K562 (cell line): ENCODE measurements around the gene FIG4. TPM values are rescaled to one million over a fixed set of nuclear protein-coding genes. Genes with fewer than 3 reads are reported as not detected.

Experiments
- C11orf30 ChIP-seq: fragments of 450-650 bp; IDR thresholded peaks from 2 replicates; pipeline ENCODE4 v1.6.1; 2016; ENCODE audit warnings: low read depth, mild to moderate bottlenecking
- EP300 ChIP-seq: IDR thresholded peaks from 2 replicates; pipeline ENCODE4 v1.6.1; 2012; ENCODE audit warnings: low read length, improper control_type of control experiment
- PPARD ChIP-seq: fragments of 250-450 bp; sonication (Bioruptor Pico); IDR thresholded peaks from 2 replicates; pipeline ENCODE4 v1.8.0; 2022; ENCODE audit warnings: inconsistent platforms, mild to moderate bottlenecking, moderate library complexity
- ZNF354B ChIP-seq: fragments of 250-450 bp; sonication (Bioruptor Pico); IDR thresholded peaks from 2 replicates; pipeline ENCODE4 v1.4.0; 2020
- polyA plus RNA-seq, 8 experiments: library from polyadenylated mRNA; depleted of rRNA in 4 of 8; stranded (reverse) in 5 of 8; unstranded in 3 of 8; fragments of >200 nt; fragmentation: Nextera tagmentation in 2 of 8; fragmentation: Illumina TruSeq in 1 of 8; extraction: Ambion mirVana in 2 of 8; extraction: Trizol in 1 of 8; gene quantifications; 2 replicates each; pipeline versions ENCODE4 v1.2.1 to v1.2.3, GENCODE V29; 2011 to 2014; ENCODE audit warnings: inconsistent platforms in 1 of 8, missing spikeins in 1 of 8
- total RNA-seq, 7 experiments: library from RNA; depleted of rRNA in 6 of 7; stranded (reverse); fragments of >200 nt in 6 of 7; fragmentation: Illumina TruSeq in 2 of 7; extraction: Trizol in 2 of 7; gene quantifications; 2 replicates each; pipeline versions ENCODE4 v1.2.1 to v1.2.3, GENCODE V29; 2011 to 2021; ENCODE audit warnings: low replicate concordance in 1 of 7
- TF ChIP-seq, protein P1 (sequence below): fragments of 200-600 bp; sonication (generic); IDR thresholded peaks from one replicate; pipeline ENCODE4 v1.6.1; 2012; ENCODE audit warnings: mild to moderate bottlenecking, low read depth, low read length, inconsistent platforms

FIG4 gene
- total and polyA plus RNA-seq, 9 of the 15 experiments (the other 6 are each of a cell fraction or from before 2014, with no cell fraction given) = 1.5 to 6.8 (median 4.3) TPM

DNA sequence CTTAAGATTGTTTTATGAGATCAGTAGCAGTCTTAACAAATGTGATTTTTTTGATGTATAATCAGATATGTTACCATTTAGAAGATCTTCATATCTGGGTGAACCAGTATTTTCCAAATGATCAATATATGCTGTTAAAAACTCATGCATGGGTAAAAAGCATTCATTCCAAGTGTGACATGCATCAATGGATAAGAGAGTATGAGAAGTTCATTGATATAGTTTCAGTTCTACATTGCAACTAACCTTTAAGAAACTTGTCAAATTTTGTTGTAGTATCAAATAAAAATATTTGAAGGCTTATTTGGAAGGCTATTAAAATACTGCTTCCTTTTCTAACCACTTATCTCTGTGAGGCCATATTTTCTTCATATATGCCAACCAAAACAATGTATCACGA lies 117.7 kb downstream of the FIG4 start (continued):
- TF ChIP-seq, protein P1, sequence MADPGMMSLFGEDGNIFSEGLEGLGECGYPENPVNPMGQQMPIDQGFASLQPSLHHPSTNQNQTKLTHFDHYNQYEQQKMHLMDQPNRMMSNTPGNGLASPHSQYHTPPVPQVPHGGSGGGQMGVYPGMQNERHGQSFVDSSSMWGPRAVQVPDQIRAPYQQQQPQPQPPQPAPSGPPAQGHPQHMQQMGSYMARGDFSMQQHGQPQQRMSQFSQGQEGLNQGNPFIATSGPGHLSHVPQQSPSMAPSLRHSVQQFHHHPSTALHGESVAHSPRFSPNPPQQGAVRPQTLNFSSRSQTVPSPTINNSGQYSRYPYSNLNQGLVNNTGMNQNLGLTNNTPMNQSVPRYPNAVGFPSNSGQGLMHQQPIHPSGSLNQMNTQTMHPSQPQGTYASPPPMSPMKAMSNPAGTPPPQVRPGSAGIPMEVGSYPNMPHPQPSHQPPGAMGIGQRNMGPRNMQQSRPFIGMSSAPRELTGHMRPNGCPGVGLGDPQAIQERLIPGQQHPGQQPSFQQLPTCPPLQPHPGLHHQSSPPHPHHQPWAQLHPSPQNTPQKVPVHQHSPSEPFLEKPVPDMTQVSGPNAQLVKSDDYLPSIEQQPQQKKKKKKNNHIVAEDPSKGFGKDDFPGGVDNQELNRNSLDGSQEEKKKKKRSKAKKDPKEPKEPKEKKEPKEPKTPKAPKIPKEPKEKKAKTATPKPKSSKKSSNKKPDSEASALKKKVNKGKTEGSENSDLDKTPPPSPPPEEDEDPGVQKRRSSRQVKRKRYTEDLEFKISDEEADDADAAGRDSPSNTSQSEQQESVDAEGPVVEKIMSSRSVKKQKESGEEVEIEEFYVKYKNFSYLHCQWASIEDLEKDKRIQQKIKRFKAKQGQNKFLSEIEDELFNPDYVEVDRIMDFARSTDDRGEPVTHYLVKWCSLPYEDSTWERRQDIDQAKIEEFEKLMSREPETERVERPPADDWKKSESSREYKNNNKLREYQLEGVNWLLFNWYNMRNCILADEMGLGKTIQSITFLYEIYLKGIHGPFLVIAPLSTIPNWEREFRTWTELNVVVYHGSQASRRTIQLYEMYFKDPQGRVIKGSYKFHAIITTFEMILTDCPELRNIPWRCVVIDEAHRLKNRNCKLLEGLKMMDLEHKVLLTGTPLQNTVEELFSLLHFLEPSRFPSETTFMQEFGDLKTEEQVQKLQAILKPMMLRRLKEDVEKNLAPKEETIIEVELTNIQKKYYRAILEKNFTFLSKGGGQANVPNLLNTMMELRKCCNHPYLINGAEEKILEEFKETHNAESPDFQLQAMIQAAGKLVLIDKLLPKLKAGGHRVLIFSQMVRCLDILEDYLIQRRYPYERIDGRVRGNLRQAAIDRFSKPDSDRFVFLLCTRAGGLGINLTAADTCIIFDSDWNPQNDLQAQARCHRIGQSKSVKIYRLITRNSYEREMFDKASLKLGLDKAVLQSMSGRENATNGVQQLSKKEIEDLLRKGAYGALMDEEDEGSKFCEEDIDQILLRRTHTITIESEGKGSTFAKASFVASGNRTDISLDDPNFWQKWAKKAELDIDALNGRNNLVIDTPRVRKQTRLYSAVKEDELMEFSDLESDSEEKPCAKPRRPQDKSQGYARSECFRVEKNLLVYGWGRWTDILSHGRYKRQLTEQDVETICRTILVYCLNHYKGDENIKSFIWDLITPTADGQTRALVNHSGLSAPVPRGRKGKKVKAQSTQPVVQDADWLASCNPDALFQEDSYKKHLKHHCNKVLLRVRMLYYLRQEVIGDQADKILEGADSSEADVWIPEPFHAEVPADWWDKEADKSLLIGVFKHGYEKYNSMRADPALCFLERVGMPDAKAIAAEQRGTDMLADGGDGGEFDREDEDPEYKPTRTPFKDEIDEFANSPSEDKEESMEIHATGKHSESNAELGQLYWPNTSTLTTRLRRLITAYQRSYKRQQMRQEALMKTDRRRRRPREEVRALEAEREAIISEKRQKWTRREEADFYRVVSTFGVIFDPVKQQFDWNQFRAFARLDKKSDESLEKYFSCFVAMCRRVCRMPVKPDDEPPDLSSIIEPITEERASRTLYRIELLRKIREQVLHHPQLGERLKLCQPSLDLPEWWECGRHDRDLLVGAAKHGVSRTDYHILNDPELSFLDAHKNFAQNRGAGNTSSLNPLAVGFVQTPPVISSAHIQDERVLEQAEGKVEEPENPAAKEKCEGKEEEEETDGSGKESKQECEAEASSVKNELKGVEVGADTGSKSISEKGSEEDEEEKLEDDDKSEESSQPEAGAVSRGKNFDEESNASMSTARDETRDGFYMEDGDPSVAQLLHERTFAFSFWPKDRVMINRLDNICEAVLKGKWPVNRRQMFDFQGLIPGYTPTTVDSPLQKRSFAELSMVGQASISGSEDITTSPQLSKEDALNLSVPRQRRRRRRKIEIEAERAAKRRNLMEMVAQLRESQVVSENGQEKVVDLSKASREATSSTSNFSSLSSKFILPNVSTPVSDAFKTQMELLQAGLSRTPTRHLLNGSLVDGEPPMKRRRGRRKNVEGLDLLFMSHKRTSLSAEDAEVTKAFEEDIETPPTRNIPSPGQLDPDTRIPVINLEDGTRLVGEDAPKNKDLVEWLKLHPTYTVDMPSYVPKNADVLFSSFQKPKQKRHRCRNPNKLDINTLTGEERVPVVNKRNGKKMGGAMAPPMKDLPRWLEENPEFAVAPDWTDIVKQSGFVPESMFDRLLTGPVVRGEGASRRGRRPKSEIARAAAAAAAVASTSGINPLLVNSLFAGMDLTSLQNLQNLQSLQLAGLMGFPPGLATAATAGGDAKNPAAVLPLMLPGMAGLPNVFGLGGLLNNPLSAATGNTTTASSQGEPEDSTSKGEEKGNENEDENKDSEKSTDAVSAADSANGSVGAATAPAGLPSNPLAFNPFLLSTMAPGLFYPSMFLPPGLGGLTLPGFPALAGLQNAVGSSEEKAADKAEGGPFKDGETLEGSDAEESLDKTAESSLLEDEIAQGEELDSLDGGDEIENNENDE = no peak
- TF ChIP-seq C11orf30 = no peak
- TF ChIP-seq EP300 = no peak
- no peak for TF ChIP-seq PPARD (CRISPR knock-in tag)
- no peak for TF ChIP-seq ZNF354B
